ENCODE measurements around the gene WDR45B. TPM values are rescaled to one million over a fixed set of nuclear protein-coding genes. Genes with fewer than 3 reads are reported as not detected.

The WDR45B gene
- total RNA-seq, 1 experiment from 2014 or later: 110 TPM

DNA sequence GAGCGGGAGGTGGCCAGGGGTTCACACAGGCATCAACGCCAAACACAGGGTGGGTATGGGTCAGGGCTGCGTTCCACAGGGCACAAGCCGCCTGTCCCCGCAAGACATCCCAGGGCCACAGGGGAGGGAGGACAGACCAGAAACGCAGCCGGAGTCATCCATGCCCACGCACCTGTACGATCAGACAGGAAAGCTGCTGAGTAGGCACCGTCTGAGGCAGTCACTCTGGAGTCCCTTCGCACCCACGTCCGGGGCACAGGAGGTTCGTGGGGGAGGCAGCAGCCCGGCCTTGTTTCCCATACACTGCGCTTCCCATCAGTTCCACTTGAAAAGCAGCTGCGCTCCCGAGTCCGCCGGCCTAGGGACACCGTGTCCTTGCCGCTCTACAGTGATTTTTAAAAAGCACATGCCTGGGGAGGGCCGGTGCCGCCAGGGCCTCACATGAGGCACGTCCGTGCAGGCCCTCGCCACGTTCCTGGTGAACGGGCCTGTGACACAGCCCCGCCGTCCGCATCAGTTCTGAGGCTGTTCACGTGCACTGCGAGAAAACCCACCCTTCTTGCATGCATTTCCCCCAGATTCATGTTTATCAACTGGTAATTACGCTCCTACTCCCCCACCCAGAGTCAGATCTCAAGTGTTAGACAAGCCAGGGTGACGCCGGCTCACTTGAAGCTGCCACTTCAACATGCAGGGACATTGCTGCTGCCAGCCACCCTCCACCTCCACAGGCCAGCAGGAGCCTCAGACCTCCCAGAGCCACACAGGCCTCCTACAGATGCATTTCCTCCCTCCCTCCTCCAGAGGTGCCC is 34.8 kb downstream of the WDR45B start:
- no peaks in the 10 kb centered on the region for H3K4me1 ChIP-seq (ENCODE audit: insufficient read depth, low read length)
- H3T11ph ChIP-seq (ENCODE audit: low read length): no peak overlapping the region
- H2BK120ac ChIP-seq (ENCODE audit: low read depth, low read length, poor library complexity, severe bottlenecking): no peak overlapping the region
- no peaks in the 10 kb centered on the region for H3K79me2 ChIP-seq (ENCODE audit: insufficient read depth, low read length)
- H3K9ac ChIP-seq (ENCODE audit: extremely low read depth, insufficient read length, low read length): no peak overlapping the region
- no peak overlapping the region for H3K14ac ChIP-seq (ENCODE audit: insufficient read depth, low read length)
- H4K20me1 ChIP-seq (ENCODE audit: control insufficient read depth, insufficient read depth, insufficient read length): no peaks in the 10 kb centered on the region
- no peak overlapping the region for H3K56ac ChIP-seq (ENCODE audit: insufficient read length, low read depth, low read length)
- H3K4me2 ChIP-seq (ENCODE audit: insufficient read depth, insufficient read length, low read length): no peak overlapping the region
- peak; percentile 77 for DNase-seq
- no peak overlapping the region for H2BK12ac ChIP-seq (ENCODE audit: insufficient read length, low read depth, low read length)
- no peak overlapping the region for H3K23ac ChIP-seq (ENCODE audit: insufficient read length, low read depth, low read length)
- peak overlapping the region in 2 of 3 experiments; percentile 79 to 93; a peak in 4 of 7 replicates for H3K27ac Mint-ChIP-seq
- no peaks in the 10 kb centered on the region for H3K23me2 ChIP-seq (ENCODE audit: insufficient read length, low read depth, low read length, poor library complexity, severe bottlenecking)
- H4K5ac ChIP-seq (ENCODE audit: insufficient read length, low read depth, low read length): no peak overlapping the region
- H2AFZ ChIP-seq (ENCODE audit: low read length): no peak overlapping the region
- H2BK15ac ChIP-seq (ENCODE audit: low read depth, low read length): no peak overlapping the region
- TF ChIP-seq, protein P1, sequence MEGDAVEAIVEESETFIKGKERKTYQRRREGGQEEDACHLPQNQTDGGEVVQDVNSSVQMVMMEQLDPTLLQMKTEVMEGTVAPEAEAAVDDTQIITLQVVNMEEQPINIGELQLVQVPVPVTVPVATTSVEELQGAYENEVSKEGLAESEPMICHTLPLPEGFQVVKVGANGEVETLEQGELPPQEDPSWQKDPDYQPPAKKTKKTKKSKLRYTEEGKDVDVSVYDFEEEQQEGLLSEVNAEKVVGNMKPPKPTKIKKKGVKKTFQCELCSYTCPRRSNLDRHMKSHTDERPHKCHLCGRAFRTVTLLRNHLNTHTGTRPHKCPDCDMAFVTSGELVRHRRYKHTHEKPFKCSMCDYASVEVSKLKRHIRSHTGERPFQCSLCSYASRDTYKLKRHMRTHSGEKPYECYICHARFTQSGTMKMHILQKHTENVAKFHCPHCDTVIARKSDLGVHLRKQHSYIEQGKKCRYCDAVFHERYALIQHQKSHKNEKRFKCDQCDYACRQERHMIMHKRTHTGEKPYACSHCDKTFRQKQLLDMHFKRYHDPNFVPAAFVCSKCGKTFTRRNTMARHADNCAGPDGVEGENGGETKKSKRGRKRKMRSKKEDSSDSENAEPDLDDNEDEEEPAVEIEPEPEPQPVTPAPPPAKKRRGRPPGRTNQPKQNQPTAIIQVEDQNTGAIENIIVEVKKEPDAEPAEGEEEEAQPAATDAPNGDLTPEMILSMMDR (conservative IDR thresholded peaks at IDR 0.05): peak; percentile 29; the same call in 2 of the 3 replicates
- H3K18ac ChIP-seq (ENCODE audit: insufficient read length, low read depth, low read length): no peak overlapping the region
- H3K4me3 Mint-ChIP-seq: no peak overlapping the region
- no peak overlapping the region for H2AK5ac ChIP-seq (ENCODE audit: insufficient read length, low read length)
- H4K91ac ChIP-seq (ENCODE audit: insufficient read length, low read depth, low read length): no peak overlapping the region
- H3K4me1 Mint-ChIP-seq: peaks cover 0 to 4% of the 10 kb centered on the region in 2 experiments; a peak in 1 of 4 replicates
- H2BK5ac ChIP-seq (ENCODE audit: insufficient read length, low read length): no peak overlapping the region
- no peaks in the 10 kb centered on the region for H3K9me3 ChIP-seq (ENCODE audit: control insufficient read depth, low read depth, low read length)
- H2BK20ac ChIP-seq (ENCODE audit: low read depth, low read length, poor library complexity, severe bottlenecking): no peak overlapping the region
- H3K27ac ChIP-seq (ENCODE audit: insufficient read length, low read depth, low read length): no peak overlapping the region
- H4K8ac ChIP-seq (replicated peaks; ENCODE audit: insufficient read length, low read depth, low read length): no peak overlapping the region
- no peaks in the 10 kb centered on the region for H3K79me1 ChIP-seq (ENCODE audit: insufficient read depth, low read depth, low read length, poor library complexity, severe bottlenecking)
- H3K9me3 Mint-ChIP-seq: no peaks in the 10 kb centered on the region; a peak in 2 of 5 replicates
- no CpG with 5 or more reads among the region's 37 CpGs for WGBS (ENCODE audit: extremely low coverage, insufficient read length, low lambda C conversion rate)
- no peaks in the 10 kb centered on the region; the same call in 1 of the 2 replicates for H3K27me3 Mint-ChIP-seq (ENCODE audit: low read depth)
- H3K27me3 ChIP-seq (ENCODE audit: insufficient read depth, low read length): no peaks in the 10 kb centered on the region
- H3K4ac ChIP-seq (ENCODE audit: low read depth, low read length): no peak overlapping the region
- H3K36me3 Mint-ChIP-seq (ENCODE audit: insufficient read depth in 1 of 3, low read depth in 3 of 3): peaks cover 32 to 82% (median 73%) of the 10 kb centered on the region in 3 experiments
